ENCODE measurements around the gene DYDC2.

- TF ChIP-seq CTCF (IDR thresholded peaks at IDR 0.05; ENCODE audit: borderline replicate concordance, extremely low read depth, low read length, poor library complexity, severe bottlenecking) (no peak), EZH2 (IDR thresholded peaks at IDR 0.05; ENCODE audit: borderline replicate concordance, low read depth, low read length, severe bottlenecking) (no peak)
These were observed 8.9 kb downstream of the DYDC2 start for GRCh38 chr10:80365510-80365909.
